CD4-positive, alpha-beta T cell treated with Interleukin-4 for 1 hour (primary cell): ENCODE results near the gene DIS3L2.
"Not testable (repeated sequence)": the region's sequence is repeated elsewhere in the genome, so short reads cannot be mapped to it uniquely, and the experiment has no call there.

ENCODE experiments used
- DNase-seq, 2 donors: peaks; one replicate each; pipeline ENCODE4 v3.0.0-alpha.2; 2020 to 2022

Gene DIS3L2

GRCh38 chr2:232310696-232311095 is 349.2 kb downstream of the DIS3L2 start:
- DNase-seq, result no peak

DNA sequence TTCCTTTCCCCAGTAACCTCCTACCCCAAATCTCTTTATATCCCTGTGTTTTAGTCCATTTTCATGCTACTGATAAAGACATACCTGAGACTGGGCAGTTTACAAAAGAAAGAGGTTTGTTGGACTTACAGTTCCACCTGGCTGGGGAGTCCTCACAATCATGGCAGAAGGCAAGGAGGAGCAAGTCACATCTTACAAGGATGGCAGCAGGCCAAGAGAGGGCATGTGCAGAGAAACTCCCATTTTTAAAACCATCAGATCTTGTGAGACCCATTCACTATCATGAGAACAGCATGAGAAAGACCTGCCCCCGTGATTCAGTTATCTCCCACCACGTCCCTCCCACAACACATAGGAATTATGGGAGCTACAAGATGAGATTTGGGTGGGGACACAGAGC is 352.1 kb downstream of the DIS3L2 start:
- not testable (repeated sequence) for DNase-seq

GRCh38 chr2:232315049-232315922 is 353.8 kb downstream of the DIS3L2 start:
- peak; percentile 84 to 86 for DNase-seq

DNA sequence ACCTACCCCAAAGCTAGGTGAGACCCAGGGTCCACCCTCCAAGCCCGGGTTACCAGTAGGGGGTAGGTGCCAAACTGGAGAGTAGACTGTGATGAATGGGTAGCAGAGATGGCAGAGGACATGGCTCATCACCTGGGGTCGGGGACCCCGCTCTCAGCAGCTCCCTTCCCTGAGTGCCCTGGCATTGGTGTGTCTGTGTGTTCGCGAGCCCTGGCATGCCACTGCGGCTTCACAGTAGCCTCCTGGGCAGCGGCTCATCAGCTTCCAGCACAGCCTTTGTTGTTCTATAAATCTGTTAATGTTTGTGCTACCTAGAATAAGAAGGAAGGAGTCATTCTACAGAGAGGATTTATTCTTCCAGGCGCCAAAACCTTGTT is 354.4 kb downstream of the DIS3L2 start:
- no peak for DNase-seq

- DNase-seq, result no peak
These were observed 355.2 kb downstream of the DIS3L2 start for GRCh38 chr2:232316461-232317330.

DNA sequence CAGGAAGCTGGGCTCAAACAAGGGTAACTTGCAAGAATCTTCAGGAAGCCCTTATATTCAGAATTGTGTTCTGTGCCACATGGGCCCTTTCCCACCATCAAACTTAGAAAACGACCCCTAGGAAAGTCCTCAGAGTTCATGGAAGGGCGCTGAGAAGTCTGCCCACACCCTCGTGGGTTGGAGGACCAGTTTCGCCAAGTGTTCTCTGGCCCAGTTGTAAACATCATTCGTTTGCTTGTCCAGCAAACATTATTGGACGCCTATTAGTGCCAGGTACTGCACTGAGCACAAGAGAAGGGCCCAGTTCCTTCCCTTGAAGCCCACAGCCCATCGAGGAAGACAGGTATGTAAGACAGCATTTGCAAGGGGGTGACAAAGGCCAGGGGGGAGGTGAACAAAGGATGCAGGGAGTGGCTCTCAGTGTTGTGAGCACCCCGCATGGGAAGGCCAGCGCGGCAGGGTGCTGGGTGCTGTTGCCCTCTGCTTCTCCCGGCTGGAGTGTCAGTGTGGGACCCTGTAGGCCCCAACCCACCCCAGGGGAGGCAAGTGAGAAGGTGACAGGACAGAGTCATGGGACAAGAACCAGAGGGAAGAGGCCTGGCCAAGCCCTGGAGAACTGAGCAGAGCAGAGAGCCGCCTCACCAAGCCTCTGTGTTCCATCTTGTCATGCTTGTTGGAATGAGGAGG is 356.8 kb downstream of the DIS3L2 start:
- DNase-seq, result no peak

DNA sequence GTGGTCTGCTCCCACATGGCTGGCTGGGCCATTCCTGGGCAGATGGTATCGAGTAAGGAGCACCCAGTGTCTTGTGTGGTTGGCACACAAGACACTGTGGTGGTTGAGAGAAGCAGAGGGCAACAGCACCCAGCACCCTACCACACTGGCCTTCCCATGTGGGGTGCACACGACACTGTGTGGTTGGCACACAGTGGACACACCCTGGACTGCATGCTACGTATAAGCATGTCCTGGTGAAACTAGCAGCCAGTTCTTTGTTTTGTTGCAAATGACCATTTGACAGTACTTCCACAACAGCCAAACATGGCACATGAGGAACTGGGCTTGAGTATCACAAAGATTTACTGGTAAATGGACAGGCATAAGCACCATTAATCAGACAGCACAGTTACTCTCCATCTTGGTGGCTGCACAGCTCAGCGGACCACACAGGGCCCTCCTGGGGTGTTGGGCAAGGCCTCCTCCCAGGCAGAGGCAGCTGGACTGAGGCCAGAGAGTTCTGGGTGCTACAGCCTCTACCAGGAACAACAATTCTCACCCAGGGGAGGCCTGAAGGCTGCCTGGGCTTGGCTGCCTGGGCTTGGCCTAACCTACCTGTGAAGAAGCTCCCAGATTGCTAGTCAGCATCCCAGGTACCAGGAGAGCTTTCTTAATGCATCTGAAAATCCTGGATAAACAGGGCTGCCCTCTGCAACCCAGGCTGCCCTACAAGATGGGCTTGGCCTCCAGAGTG is 357.7 kb downstream of the DIS3L2 start:
- no peak for DNase-seq

- no peak for DNase-seq
These were observed 358.4 kb downstream of the DIS3L2 start for GRCh38 chr2:232319803-232320442.

GRCh38 chr2:232320443-232320803 is 358.9 kb downstream of the DIS3L2 start:
- no peak for DNase-seq

DNA sequence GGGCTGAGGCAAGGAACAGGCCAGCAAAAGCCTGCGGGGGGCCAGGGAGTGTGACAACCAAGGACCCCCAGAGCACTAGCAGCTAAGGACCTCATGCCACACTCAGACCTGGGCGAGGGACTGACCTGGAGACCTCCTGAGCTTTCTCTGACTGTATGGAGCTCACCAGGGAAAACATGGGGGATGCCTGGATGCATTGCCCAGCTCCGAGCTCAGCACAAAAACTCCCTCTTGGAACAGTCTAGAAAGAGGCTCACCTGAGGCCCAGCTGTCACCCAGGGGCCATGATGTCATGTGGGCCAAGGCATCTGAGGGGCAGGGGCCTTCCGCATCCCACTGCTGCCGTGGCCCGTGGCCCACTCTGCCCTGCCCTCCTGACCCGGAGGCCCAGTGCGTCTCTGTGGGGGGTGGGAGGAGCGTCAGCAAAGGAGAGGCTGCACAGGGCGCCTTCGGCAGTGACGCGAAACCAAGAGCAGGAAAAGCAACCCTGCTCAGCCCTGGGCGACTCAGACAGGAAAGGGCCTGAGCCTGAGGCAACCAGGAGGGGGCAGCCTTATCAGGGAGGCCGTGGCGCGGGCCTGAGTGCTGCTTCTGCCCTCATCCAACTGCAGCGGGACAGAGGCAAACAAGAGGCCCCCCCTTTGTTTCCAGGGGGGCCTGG is 359.8 kb downstream of the DIS3L2 start:
- peak; percentile 55 to 58 for DNase-seq

DNA sequence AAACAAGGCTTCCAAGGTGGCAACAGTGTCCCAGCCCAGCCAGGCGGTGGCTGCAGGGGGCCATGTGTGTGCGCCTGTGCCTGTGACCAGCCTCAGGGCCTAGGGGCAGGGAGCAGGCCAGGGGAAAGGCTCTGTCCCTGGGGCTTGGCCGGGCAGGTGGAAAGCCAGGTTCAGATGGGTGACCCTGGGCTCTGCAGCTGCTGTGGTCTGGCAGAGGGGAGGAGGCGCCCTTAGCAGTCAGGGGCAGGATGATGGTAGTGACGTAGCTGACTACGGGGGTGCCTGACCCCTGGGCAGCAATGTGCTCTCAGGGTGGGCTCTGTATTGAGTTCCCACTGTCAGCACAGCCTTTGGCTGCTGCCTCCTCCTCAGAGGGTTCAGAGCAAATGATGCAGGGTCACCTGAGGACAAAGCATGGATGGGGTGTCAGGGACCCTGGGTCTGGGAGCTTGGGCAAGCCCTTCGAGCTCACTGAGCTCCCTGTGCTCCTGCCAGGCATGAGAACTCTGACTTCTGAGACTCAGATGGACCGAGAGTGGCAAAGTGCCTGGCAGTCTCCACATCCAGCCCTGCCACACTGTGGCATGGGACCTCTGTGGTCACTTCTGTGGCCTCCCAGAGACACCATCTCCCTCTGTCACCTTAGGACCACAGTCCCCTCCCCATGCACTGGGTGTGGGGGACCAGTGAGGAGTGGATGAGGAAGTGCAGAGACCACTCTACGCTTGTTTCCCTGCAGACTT is 360.5 kb downstream of the DIS3L2 start:
- no peak for DNase-seq

- no peak for DNase-seq
These were observed 361.2 kb downstream of the DIS3L2 start for GRCh38 chr2:232322560-232323327.

GRCh38 chr2:232323328-232323650 is 361.8 kb downstream of the DIS3L2 start:
- DNase-seq, result no peak

- DNase-seq, result not testable (repeated sequence)
These were observed 362.5 kb downstream of the DIS3L2 start for GRCh38 chr2:232323967-232324366.

DNA sequence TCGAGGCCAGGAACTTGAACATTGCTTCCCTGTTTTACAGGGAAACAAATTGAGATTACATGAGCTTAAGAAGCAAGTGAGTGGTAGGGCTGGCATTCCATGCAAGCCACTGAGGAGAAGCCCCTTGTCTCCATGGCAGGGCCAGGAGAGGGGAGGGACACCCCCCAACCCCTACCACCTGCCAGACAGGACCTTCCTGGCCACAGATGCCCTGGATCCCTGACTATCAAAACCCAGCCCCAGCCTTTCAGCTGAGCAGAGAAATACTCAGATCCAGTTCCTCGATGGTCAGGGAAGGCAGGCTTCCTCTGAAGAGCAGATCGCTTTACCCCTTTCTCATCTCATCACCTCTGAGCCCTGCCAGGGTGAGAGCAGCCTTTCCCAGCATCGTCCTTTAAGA is 363.3 kb downstream of the DIS3L2 start:
- DNase-seq, result no peak

GRCh38 chr2:232325324-232326273 is 364.1 kb downstream of the DIS3L2 start:
- DNase-seq, result peak; percentile 51 to 59

DNA sequence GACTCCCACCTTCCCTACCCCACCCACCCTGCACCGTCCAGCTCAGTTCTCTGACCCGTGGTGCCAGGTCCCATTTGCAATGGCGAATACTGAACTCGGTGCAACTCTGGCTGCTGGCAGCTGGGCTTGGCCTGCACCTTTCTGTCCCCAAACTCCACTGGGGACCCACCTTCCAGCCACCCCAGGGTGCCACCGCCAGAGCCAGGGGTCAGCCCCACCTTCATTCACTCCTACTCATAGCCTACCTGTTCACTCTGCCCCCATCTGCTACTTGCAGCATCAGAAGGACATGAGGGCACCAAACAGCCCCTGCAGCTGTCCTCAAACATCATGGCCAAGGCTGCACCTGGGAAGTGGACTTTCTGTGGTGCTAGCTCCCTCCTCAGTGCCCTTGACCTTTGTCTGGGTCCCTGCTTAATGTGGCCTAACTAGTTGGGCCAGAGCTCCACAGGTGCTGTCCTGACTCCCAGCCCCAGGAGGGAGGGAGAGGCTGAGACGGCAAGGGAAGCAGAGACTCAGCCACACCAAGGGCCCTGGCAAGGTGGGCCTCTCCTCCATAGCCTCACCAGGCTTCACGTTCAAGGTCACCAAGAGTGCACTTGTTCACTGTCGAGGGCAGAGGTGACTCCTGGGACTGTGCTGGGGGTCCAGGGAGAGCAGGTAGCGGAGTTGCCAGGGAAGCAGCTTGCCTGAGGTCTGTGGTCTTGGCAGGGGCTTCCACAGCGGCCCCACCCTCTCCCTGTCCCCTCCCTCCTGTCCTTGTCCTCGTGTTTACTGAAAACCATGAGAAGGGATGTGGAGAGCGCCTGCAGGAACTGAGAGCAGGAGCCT is 365.0 kb downstream of the DIS3L2 start:
- not testable (repeated sequence) for DNase-seq
